HepG2 (cell line): ENCODE results near the gene TTLL12. TPM values are rescaled to one million over a fixed set of nuclear protein-coding genes. Genes with fewer than 3 reads are reported as not detected.

Experiments
- ATAC-seq: fragments of 200-7000 bp; cut with Tn5 transposase; 3 replicates; pipeline ENCODE4 v1.9.1; 2020; ENCODE audit warnings: mild to moderate bottlenecking, moderate library complexity
- BruUV-seq: library from RNA; stranded (reverse); fragments of 400-500 nt; replicated peaks from 2 replicates; lab custom pipeline; 2021; lab: Mats Ljungman, UMichigan
- CTCF ChIA-PET: fragments of 300-600 bp; formaldehyde crosslinking; extraction: SDS; loops from one replicate; lab custom pipeline; 2021; ENCODE audit warnings: low total read pairs, inconsistent platforms, low intra/inter-chr PET ratio; lab: Yijun Ruan, JAX
- POLR2A ChIA-PET: fragments of 350-600 bp; sonication (Branson Sonifier 250); formaldehyde crosslinking; loops from one replicate; lab custom pipeline; 2020; ENCODE audit warnings: antibody characterized with exemption, inconsistent platforms; lab: Yijun Ruan, JAX
- DNase-seq: peaks from one replicate; pipeline ENCODE4 v3.0.0-alpha.2; 2015; ENCODE audit warnings: low spot score
- FAIRE-seq: peaks from 3 replicates; lab custom pipeline; 2011; peaks lifted over from hg19 to GRCh38; lab: Jason Lieb, UNC
- H2AFZ ChIP-seq: one replicate; pipeline ENCODE4 v1.6.1; 2011; ENCODE audit warnings: low read length, inconsistent platforms
- H3K27ac ChIP-seq: fragments of 300-600 bp; 3 replicates; pipeline ENCODE4 v1.8.0; 2011; ENCODE audit warnings: mixed run types, mild to moderate bottlenecking, mixed read lengths, low read length, inconsistent platforms; ENCODE audit not compliant: insufficient read depth; ENCODE audit errors: extremely low read length
- H3K27me3 ChIP-seq, 2 experiments: fragments of 200-600 bp in 1 of 2; 2 replicates in 1 of 2; 3 replicates in 1 of 2; pipeline versions ENCODE4 v1.6.0 to v1.8.0; 2011; ENCODE audit warnings: low read length in 2 of 2, mild to moderate bottlenecking in 2 of 2, moderate library complexity in 2 of 2, inconsistent platforms in 1 of 2; ENCODE audit not compliant: insufficient read depth in 2 of 2, control insufficient read depth in 1 of 2
- H3K36me3 ChIP-seq, 2 experiments: fragments of 200-600 bp in 1 of 2; replicated peaks in 1 of 2; 2 replicates in 1 of 2; 3 replicates in 1 of 2; pipeline versions ENCODE4 v1.5.1 to v1.8.0; 2011; ENCODE audit warnings: low read length in 2 of 2, inconsistent platforms in 1 of 2; ENCODE audit not compliant: insufficient read depth in 2 of 2, control insufficient read depth in 1 of 2
- H3K4me1 ChIP-seq: 2 replicates; pipeline ENCODE4 v1.5.1; 2012; ENCODE audit warnings: low read length, inconsistent platforms; ENCODE audit not compliant: insufficient read depth
- H3K4me2 ChIP-seq: 2 replicates; pipeline ENCODE4 v1.6.0; 2011; ENCODE audit warnings: low read depth, low read length, inconsistent platforms
- H3K4me3 ChIP-seq, 3 experiments: fragments of 200-600 bp in 1 of 3; sonication (generic), shearing (Covaris generic) in 1 of 3; replicated peaks in 1 of 3; 2 replicates each; pipeline ENCODE4 v1.5.1; 2011 to 2016; ENCODE audit warnings: low read length in 3 of 3, inconsistent platforms in 2 of 3, low read depth in 2 of 3, mild to moderate bottlenecking in 2 of 3, control low read depth in 1 of 3, mixed read lengths in 1 of 3; ENCODE audit not compliant: insufficient read depth in 1 of 3
- H3K79me2 ChIP-seq: one replicate; pipeline ENCODE4 v1.6.1; 2011; ENCODE audit warnings: low read length, inconsistent platforms; ENCODE audit not compliant: insufficient read depth
- H3K9ac ChIP-seq: 2 replicates; pipeline ENCODE4 v1.6.0; 2011; ENCODE audit warnings: mild to moderate bottlenecking, low read depth, low read length, inconsistent platforms; ENCODE audit not compliant: insufficient read depth
- H3K9me3 ChIP-seq: 2 replicates; pipeline ENCODE4 v1.5.1; 2012; ENCODE audit warnings: mild to moderate bottlenecking, low read length
- H4K20me1 ChIP-seq: 2 replicates; pipeline ENCODE4 v1.6.0; 2011; ENCODE audit warnings: inconsistent platforms, mild to moderate bottlenecking, low read length, moderate library complexity; ENCODE audit not compliant: insufficient read depth
- CHCHD3 ChIP-seq: sonication (generic); formaldehyde crosslinking; IDR thresholded peaks from 2 replicates; pipeline ENCODE4 v1.8.0; 2022; ENCODE audit warnings: mild to moderate bottlenecking, missing genetic modification reagents, moderate library complexity
- FOXP1 ChIP-seq, 2 experiments: fragments of 450-650 bp in 1 of 2; IDR thresholded peaks; 2 replicates each; pipeline ENCODE4 v1.6.1; 2017 to 2018; ENCODE audit warnings: antibody characterized with exemption in 1 of 2
- MATR3 ChIP-seq: sonication (generic); formaldehyde crosslinking; IDR thresholded peaks from 2 replicates; pipeline ENCODE4 v1.4.0; 2020; ENCODE audit warnings: missing genetic modification reagents
- NBN ChIP-seq: fragments of 450-650 bp; conservative IDR thresholded peaks from 2 replicates; pipeline ENCODE4 v1.6.1; 2017
- NR2F1 ChIP-seq, 2 experiments: fragments of 450-650 bp in 1 of 2; formaldehyde crosslinking in 1 of 2; IDR thresholded peaks; 2 replicates each; pipeline versions ENCODE4 v1.5.0 to v1.6.1; 2016 to 2020; ENCODE audit warnings: mild to moderate bottlenecking in 1 of 2, missing compliant biosample characterization in 1 of 2, missing genetic modification reagents in 1 of 2, moderate library complexity in 1 of 2
- PHF5A ChIP-seq: IDR thresholded peaks from one replicate; pipeline ENCODE4 v1.6.1; 2018; ENCODE audit warnings: low read depth, missing genetic modification reagents; ENCODE audit not compliant: unreplicated experiment
- SKI ChIP-seq: fragments of 450-650 bp; IDR thresholded peaks from one replicate; pipeline ENCODE4 v1.6.1; 2018; ENCODE audit warnings: mild to moderate bottlenecking; ENCODE audit not compliant: partially characterized antibody
- SRY ChIP-seq: sonication (generic); formaldehyde crosslinking; IDR thresholded peaks from 2 replicates; pipeline ENCODE4 v1.8.0; 2022; ENCODE audit warnings: mild to moderate bottlenecking, missing genetic modification reagents
- YY1 ChIP-seq: IDR thresholded peaks from 2 replicates; pipeline ENCODE4 v1.6.1; 2011; ENCODE audit warnings: low read length, low read depth, moderate library complexity, mild to moderate bottlenecking; ENCODE audit not compliant: insufficient read depth, insufficient replicate concordance
- ZBTB1 ChIP-seq: sonication (generic); formaldehyde crosslinking; IDR thresholded peaks from 2 replicates; pipeline ENCODE4 v1.4.0; 2020; ENCODE audit warnings: missing genetic modification reagents, borderline replicate concordance
- ZNF121 ChIP-seq: sonication (generic); formaldehyde crosslinking; IDR thresholded peaks from 2 replicates; pipeline ENCODE4 v1.5.0; 2020; ENCODE audit warnings: mild to moderate bottlenecking, missing genetic modification reagents
- ZNF20 ChIP-seq: sonication (generic); formaldehyde crosslinking; IDR thresholded peaks from 2 replicates; pipeline ENCODE4 v1.4.0; 2020; ENCODE audit warnings: mild to moderate bottlenecking, moderate library complexity, missing genetic modification reagents
- ZNF205 ChIP-seq: IDR thresholded peaks from 2 replicates; pipeline ENCODE4 v1.6.1; 2018; ENCODE audit warnings: missing biosample characterization, missing genetic modification reagents
- ZNF331 ChIP-seq: sonication (generic); formaldehyde crosslinking; IDR thresholded peaks from 2 replicates; pipeline ENCODE4 v1.4.0; 2020; ENCODE audit warnings: missing genetic modification reagents
- WGBS: methylation state at CpG from one replicate; pipeline ENCODE4 v1.1.6; 2017; ENCODE audit warnings: low lambda C conversion rate; 5-methylcytosine and 5-hydroxymethylcytosine counted together
- in situ Hi-C: cut with HindIII; loops from 2 replicates; pipeline ENCODE4 v1.10.0; 2017; ENCODE audit warnings: low pct_unique_long_range_greater_than_20kb; ENCODE audit not compliant: extremely low pct_ligation_motif_present
- intact Hi-C: fragments of 100-400 bp; cut with micrococcal nuclease; formaldehyde crosslinking; loops from one replicate; pipeline ENCODE4 v1.10.0; 2022; ENCODE audit not compliant: unreplicated experiment
- polyA plus RNA-seq, 8 experiments: library from polyadenylated mRNA; depleted of rRNA in 3 of 8; stranded (reverse) in 7 of 8; unstranded in 1 of 8; fragments of >200 nt; fragmentation: Illumina TruSeq in 4 of 8; extraction: Trizol in 4 of 8; gene quantifications; 2 replicates each; pipeline versions ENCODE4 v1.2.1 to v1.2.3, GENCODE V29; 2011 to 2016; ENCODE audit warnings: low read depth in 4 of 8, missing spikeins in 1 of 8, mixed read lengths in 1 of 8; ENCODE audit not compliant: insufficient read depth in 1 of 8
- total RNA-seq, 5 experiments: library from RNA; depleted of rRNA; stranded (reverse); fragments of >200 nt; fragmentation: Illumina TruSeq; extraction: Trizol; gene quantifications; 2 replicates each; pipeline ENCODE4 v1.2.3, GENCODE V29; 2016; ENCODE audit warnings: low read depth in 1 of 5
- TF ChIP-seq, protein P1 (sequence below): sonication (generic); formaldehyde crosslinking; IDR thresholded peaks from 2 replicates; pipeline ENCODE4 v1.4.0; 2020; ENCODE audit warnings: mild to moderate bottlenecking, missing genetic modification reagents
- TF ChIP-seq, protein P2 (sequence below): sonication (generic); formaldehyde crosslinking; IDR thresholded peaks from 2 replicates; pipeline ENCODE4 v1.5.0; 2020; ENCODE audit warnings: mild to moderate bottlenecking, missing genetic modification reagents
- TF ChIP-seq, protein P3 (sequence below): sonication (generic); formaldehyde crosslinking; IDR thresholded peaks from 2 replicates; pipeline ENCODE4 v1.4.0; 2020; ENCODE audit warnings: missing genetic modification reagents; ENCODE audit errors: not compliant biosample characterization
- TF ChIP-seq, protein P4 (sequence below): sonication (generic); formaldehyde crosslinking; conservative IDR thresholded peaks from 2 replicates; pipeline ENCODE4 v1.8.0; 2022; ENCODE audit warnings: mild to moderate bottlenecking, moderate library complexity, missing genetic modification reagents

The TTLL12 gene
- total and polyA plus RNA-seq, 2 of the 13 experiments (the other 11 are each of a cell fraction or from before 2014, with no cell fraction given), result 11.9 to 38.1 TPM

DNA sequence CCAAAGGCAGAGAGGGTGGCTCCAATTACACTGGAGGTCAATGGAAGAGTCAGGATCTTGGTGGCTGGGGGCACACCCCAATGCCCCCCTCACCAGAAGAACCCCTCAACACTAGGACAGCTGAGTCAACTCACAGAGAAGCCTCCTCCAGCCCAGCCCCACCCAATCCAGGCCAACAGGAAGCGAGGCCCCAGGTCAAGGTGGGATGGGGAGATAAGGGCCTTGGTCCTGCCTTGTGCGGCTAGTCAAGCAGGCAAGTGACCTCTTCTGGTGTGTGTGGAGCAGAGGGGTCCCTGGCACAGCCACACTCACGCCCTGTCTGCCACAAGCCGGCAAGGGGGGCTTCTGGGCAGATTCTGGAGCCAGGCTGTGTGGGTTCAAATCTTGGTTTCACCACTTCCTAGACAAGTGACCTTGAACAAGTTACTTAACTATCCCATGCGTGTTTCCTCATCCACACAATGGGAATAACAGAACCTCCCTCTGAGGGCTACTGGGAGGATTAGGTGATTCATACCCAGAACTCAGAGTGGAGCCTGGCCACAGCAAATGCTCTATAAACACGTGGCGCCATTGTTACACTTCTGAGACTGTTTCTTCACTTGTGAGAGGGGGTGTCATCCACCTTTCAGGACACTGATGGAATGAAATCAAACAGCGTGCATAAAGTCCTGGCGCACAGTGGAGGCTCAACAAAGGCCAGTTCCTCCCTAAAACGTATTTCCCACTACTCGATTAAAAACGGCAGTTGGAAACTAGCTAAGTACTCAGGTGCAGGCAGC lies 3.2 kb downstream of the TTLL12 start:
- CTCF ChIA-PET, result no interaction called here
- peaks cover 36% of the 10 kb centered on the region for H3K4me1 ChIP-seq
- H3K4me2 ChIP-seq, result 0 out of 2 replicates have a peak overlapping the region, but pooled peaks have one; percentile 14
- H4K20me1 ChIP-seq, result no peaks in the 10 kb centered on the region
- H3K79me2 ChIP-seq, result peaks cover 14% of the 10 kb centered on the region
- no peak overlapping the region for H3K9ac ChIP-seq
- intact Hi-C loops (no loop called here), in situ Hi-C loops (no loop called here)
- 59% methylated on average over 10 of the region's 12 CpGs for WGBS
- no peak overlapping the region for H3K27ac ChIP-seq
- no peaks in the 10 kb centered on the region for H3K9me3 ChIP-seq
- POLR2A ChIA-PET, result no interaction called here
- FAIRE-seq, result no peak
- no peaks in the 10 kb centered on the region for H3K27me3 ChIP-seq
- H2AFZ ChIP-seq, result no peak overlapping the region
- peaks cover 7 to 23% of the 10 kb centered on the region in 2 experiments; a peak in 4 of 5 replicates for H3K36me3 ChIP-seq
- no peak for ATAC-seq
- TSS peak; percentile 38 for BruUV-seq
- peak; percentile 67 for DNase-seq
- no peak overlapping the region for H3K4me3 ChIP-seq
- TF ChIP-seq ZNF205 (CRISPR knock-in tag), result no peak
- TF ChIP-seq SKI, result no peak
- TF ChIP-seq, protein P1, sequence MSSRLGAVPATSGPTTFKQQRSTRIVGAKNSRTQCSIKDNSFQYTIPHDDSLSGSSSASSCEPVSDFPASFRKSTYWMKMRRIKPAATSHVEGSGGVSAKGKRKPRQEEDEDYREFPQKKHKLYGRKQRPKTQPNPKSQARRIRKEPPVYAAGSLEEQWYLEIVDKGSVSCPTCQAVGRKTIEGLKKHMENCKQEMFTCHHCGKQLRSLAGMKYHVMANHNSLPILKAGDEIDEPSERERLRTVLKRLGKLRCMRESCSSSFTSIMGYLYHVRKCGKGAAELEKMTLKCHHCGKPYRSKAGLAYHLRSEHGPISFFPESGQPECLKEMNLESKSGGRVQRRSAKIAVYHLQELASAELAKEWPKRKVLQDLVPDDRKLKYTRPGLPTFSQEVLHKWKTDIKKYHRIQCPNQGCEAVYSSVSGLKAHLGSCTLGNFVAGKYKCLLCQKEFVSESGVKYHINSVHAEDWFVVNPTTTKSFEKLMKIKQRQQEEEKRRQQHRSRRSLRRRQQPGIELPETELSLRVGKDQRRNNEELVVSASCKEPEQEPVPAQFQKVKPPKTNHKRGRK, result no peak
- no peak for TF ChIP-seq FOXP1 (IDR thresholded peaks at IDR 0.05)
- no peak for TF ChIP-seq FOXP1 (CRISPR knock-in tag; IDR thresholded peaks at IDR 0.05)
- TF ChIP-seq, protein P2, sequence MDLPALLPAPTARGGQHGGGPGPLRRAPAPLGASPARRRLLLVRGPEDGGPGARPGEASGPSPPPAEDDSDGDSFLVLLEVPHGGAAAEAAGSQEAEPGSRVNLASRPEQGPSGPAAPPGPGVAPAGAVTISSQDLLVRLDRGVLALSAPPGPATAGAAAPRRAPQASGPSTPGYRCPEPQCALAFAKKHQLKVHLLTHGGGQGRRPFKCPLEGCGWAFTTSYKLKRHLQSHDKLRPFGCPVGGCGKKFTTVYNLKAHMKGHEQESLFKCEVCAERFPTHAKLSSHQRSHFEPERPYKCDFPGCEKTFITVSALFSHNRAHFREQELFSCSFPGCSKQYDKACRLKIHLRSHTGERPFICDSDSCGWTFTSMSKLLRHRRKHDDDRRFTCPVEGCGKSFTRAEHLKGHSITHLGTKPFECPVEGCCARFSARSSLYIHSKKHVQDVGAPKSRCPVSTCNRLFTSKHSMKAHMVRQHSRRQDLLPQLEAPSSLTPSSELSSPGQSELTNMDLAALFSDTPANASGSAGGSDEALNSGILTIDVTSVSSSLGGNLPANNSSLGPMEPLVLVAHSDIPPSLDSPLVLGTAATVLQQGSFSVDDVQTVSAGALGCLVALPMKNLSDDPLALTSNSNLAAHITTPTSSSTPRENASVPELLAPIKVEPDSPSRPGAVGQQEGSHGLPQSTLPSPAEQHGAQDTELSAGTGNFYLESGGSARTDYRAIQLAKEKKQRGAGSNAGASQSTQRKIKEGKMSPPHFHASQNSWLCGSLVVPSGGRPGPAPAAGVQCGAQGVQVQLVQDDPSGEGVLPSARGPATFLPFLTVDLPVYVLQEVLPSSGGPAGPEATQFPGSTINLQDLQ (CRISPR knock-in tag), result no peak
- TF ChIP-seq, protein P3, sequence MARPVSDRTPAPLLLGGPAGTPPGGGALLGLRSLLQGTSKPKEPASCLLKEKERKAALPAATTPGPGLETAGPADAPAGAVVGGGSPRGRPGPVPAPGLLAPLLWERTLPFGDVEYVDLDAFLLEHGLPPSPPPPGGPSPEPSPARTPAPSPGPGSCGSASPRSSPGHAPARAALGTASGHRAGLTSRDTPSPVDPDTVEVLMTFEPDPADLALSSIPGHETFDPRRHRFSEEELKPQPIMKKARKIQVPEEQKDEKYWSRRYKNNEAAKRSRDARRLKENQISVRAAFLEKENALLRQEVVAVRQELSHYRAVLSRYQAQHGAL (CRISPR knock-in tag), result no peak
- no peak for TF ChIP-seq ZNF121 (CRISPR knock-in tag)
- no peak for TF ChIP-seq NR2F1 (CRISPR knock-in tag; IDR thresholded peaks at IDR 0.05)
- TF ChIP-seq MATR3 (CRISPR knock-in tag), result no peak
- no peak for TF ChIP-seq ZNF331 (CRISPR knock-in tag)
- no peak for TF ChIP-seq ZNF20 (CRISPR knock-in tag)
- no peak for TF ChIP-seq YY1
- TF ChIP-seq ZBTB1 (CRISPR knock-in tag), result no peak
- no peak for TF ChIP-seq CHCHD3 (CRISPR knock-in tag)
- no peak for TF ChIP-seq SRY
- TF ChIP-seq, protein P4, sequence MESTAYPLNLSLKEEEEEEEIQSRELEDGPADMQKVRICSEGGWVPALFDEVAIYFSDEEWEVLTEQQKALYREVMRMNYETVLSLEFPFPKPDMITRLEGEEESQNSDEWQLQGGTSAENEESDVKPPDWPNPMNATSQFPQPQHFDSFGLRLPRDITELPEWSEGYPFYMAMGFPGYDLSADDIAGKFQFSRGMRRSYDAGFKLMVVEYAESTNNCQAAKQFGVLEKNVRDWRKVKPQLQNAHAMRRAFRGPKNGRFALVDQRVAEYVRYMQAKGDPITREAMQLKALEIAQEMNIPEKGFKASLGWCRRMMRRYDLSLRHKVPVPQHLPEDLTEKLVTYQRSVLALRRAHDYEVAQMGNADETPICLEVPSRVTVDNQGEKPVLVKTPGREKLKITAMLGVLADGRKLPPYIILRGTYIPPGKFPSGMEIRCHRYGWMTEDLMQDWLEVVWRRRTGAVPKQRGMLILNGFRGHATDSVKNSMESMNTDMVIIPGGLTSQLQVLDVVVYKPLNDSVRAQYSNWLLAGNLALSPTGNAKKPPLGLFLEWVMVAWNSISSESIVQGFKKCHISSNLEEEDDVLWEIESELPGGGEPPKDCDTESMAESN, result no peak
- TF ChIP-seq PHF5A (CRISPR knock-in tag), result no peak
- no peak for TF ChIP-seq NBN
